Cardiac fibroblast (primary cell): ENCODE measurements around the gene UBAC1.

Experiments used
- DNase-seq, 2 donors: peaks; one replicate each; pipeline versions ENCODE4 v3.0.0 to v3.0.0-alpha.2; 2010; ENCODE audit warnings: low read depth in 2 of 2
- H3K4me3 ChIP-seq, 2 donors: replicated peaks in 1 of 2; 1 replicate in 1 of 2; 2 replicates in 1 of 2; pipeline ENCODE4 v1.5.1; 2011; ENCODE audit warnings: low read depth in 2 of 2, low read length in 2 of 2, mild to moderate bottlenecking in 2 of 2, moderate library complexity in 1 of 2
- CTCF ChIP-seq: IDR thresholded peaks from one replicate; pipeline ENCODE4 v1.5.1; 2011; ENCODE audit warnings: low read depth, mild to moderate bottlenecking, low read length, inconsistent platforms

UBAC1 gene

GRCh38 chr9:135889564-135890189 is 71.5 kb downstream of the UBAC1 start:
- H3K4me3 ChIP-seq: no peak overlapping the region
- DNase-seq: no peak
- TF ChIP-seq CTCF: no peak

GRCh38 chr9:135888766-135889394 is 72.3 kb downstream of the UBAC1 start:
- TF ChIP-seq CTCF: no peak
- H3K4me3 ChIP-seq: no peak overlapping the region
- DNase-seq: no peak

GRCh38 chr9:135888126-135888765 is 72.9 kb downstream of the UBAC1 start:
- TF ChIP-seq CTCF: no peak
- DNase-seq: no peak

GRCh38 chr9:135887585-135888050 is 73.6 kb downstream of the UBAC1 start:
- no peak overlapping the region for H3K4me3 ChIP-seq
- TF ChIP-seq CTCF: peak; percentile 3
- no peak for DNase-seq

More at GRCh38 chr9:135888126-135888765, 72.9 kb downstream of the UBAC1 start:
- no peak overlapping the region for H3K4me3 ChIP-seq

- peak in 1 of 2 donors; percentile 32 for DNase-seq
- H3K4me3 ChIP-seq: no peak overlapping the region
- TF ChIP-seq CTCF: no peak
Observed at GRCh38 chr9:135887021-135887507, 74.1 kb downstream of the UBAC1 start.

- no peak overlapping the region for H3K4me3 ChIP-seq
- TF ChIP-seq CTCF: no peak
- DNase-seq: no peak
Observed at GRCh38 chr9:135886147-135886981, 74.8 kb downstream of the UBAC1 start.
